Dendritic cell treated with granulocyte-macrophage colony-stimulating factor and Interleukin-4, amounts not matched to agents 40 ng/mL and 50 ng/mL, for 4 days (primary cell): ENCODE results near the gene DLG5.

Experiments
- H3K27ac Mint-ChIP-seq: one replicate; pipeline ENCODE4 v1.8.0; 2022; ENCODE audit warnings: mild to moderate bottlenecking, mixed read lengths
- H3K27me3 Mint-ChIP-seq: one replicate; pipeline ENCODE4 v1.8.0; 2022; ENCODE audit warnings: mild to moderate bottlenecking, mixed read lengths
- H3K36me3 Mint-ChIP-seq: one replicate; pipeline ENCODE4 v1.8.0; 2022; ENCODE audit warnings: low read depth, mixed read lengths
- H3K4me1 Mint-ChIP-seq: one replicate; pipeline ENCODE4 v1.8.0; 2022; ENCODE audit warnings: low read depth, mixed read lengths
- H3K4me3 Mint-ChIP-seq: one replicate; pipeline ENCODE4 v1.8.0; 2022; ENCODE audit warnings: mild to moderate bottlenecking, moderate library complexity, mixed read lengths
- H3K9me3 Mint-ChIP-seq: one replicate; pipeline ENCODE4 v1.8.0; 2022; ENCODE audit warnings: mixed read lengths
- intact Hi-C: fragments of 100-400 bp; cut with micrococcal nuclease; formaldehyde crosslinking; loops from one replicate; pipeline ENCODE4 v1.15.0; 2022

The DLG5 gene

DNA sequence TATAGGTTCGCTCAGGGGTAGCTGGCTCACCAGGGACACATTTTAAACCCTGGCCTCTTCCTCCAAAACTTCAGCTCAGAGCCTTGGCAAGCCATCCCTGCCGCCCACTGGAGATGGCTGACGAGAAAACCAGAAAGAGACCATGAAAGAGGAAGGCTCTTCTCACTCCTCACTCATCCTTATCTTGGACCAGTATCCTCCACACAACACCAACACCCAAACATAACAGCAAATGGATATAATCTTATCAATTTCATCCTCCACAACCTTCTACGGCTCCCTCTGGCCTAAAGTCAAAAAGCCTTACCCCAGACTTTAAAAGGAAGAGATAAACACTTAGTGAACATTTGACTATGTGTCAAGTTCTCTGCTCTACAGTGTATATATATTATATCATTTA is 26.9 kb downstream of the DLG5 start:
- H3K27ac Mint-ChIP-seq: no peak overlapping the region
- H3K4me1 Mint-ChIP-seq: peaks cover 14% of the 10 kb centered on the region
- no peaks in the 10 kb centered on the region for H3K36me3 Mint-ChIP-seq
- no peaks in the 10 kb centered on the region for H3K9me3 Mint-ChIP-seq
- H3K4me3 Mint-ChIP-seq: no peak overlapping the region
- intact Hi-C loops: no loop called here
- peaks cover 5% of the 10 kb centered on the region for H3K27me3 Mint-ChIP-seq

GRCh38 chr10:77899080-77899477 is 27.5 kb downstream of the DLG5 start:
- Mint-ChIP-seq H3K27ac (no peak overlapping the region), H3K9me3 (no peaks in the 10 kb centered on the region), H3K4me3 (no peak overlapping the region), H3K36me3 (no peaks in the 10 kb centered on the region), H3K27me3 (peaks cover 5% of the 10 kb centered on the region), H3K4me1 (peaks cover 14% of the 10 kb centered on the region)
- intact Hi-C loops: no loop called here

DNA sequence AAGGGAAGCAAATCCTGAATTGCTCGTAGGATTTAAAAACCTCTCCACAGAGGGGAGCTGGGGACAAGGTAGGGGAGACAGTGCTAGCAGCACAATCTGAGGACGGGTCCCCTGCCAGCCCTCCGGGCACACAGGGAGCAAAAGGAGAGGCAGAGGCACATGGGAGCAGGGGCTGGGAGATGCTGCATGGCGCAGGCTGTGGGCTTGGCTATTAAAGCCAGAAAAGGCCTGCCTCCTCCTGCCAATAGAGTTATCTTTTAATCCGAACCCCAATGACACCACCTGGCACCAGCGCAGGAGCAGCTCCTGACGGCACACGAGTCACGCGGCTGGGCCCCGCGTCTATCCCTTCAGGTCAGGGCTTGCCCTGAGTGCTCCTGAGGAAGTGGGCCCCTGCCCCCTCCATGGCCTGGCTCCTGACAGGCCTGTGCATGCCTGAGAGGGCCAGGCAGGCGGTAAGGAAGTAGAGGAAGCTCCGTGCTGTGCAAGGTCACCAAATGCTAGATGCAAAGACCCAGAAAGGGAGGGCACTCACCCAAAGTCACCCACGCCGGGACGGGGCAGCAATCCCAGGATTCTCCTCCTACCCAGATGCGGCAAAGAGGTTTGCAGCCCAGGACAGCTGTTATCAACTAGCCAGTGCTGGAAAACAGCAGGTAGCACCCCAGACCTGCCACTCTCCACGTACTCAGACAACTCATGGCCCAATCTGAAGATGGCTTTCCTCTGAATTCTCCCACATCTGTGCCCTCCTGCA is 28.1 kb downstream of the DLG5 start:
- intact Hi-C loops: no loop called here
- peaks cover 14% of the 10 kb centered on the region for H3K4me1 Mint-ChIP-seq
- H3K27ac Mint-ChIP-seq: no peak overlapping the region
- no peaks in the 10 kb centered on the region for H3K9me3 Mint-ChIP-seq
- H3K36me3 Mint-ChIP-seq: no peaks in the 10 kb centered on the region
- H3K4me3 Mint-ChIP-seq: no peak overlapping the region
- H3K27me3 Mint-ChIP-seq: peaks cover 5% of the 10 kb centered on the region

DNA sequence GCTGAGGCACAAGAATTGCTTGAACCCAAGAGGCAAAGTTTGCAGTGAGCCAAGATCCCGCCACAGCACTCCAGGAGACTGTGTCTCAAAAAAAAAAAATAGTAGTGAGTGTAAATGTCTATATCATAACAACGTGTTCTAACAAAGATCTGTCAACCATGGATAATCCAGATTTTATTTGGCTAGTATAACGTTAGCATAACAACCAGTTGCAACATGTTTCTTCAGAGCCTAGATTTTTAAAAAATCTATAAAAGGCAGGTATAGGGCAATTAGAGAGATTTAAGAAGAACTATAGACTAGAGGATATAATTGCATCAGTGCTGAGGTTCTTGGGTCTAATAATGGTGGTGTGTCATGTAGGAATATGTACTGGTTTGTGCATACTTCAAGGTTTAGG is 30.5 kb downstream of the DLG5 start:
- H3K36me3 Mint-ChIP-seq: no peaks in the 10 kb centered on the region
- H3K4me1 Mint-ChIP-seq: peaks cover 14% of the 10 kb centered on the region
- H3K9me3 Mint-ChIP-seq: no peaks in the 10 kb centered on the region
- H3K27ac Mint-ChIP-seq: no peak overlapping the region
- peaks cover 5% of the 10 kb centered on the region for H3K27me3 Mint-ChIP-seq
- intact Hi-C loops: no loop called here
- H3K4me3 Mint-ChIP-seq: no peak overlapping the region

GRCh38 chr10:77894058-77894457 is 32.5 kb downstream of the DLG5 start:
- Mint-ChIP-seq H3K27me3 (peaks cover 4% of the 10 kb centered on the region), H3K4me1 (peaks cover 9% of the 10 kb centered on the region), H3K9me3 (no peaks in the 10 kb centered on the region), H3K36me3 (no peaks in the 10 kb centered on the region), H3K4me3 (no peak overlapping the region), H3K27ac (no peak overlapping the region)
- intact Hi-C loops: no loop called here

GRCh38 chr10:77893386-77893785 is 33.2 kb downstream of the DLG5 start:
- H3K4me3 Mint-ChIP-seq: no peak overlapping the region
- peaks cover under 1% of the 10 kb centered on the region for H3K27me3 Mint-ChIP-seq
- intact Hi-C loops: no loop called here
- H3K4me1 Mint-ChIP-seq: peaks cover 2% of the 10 kb centered on the region
- no peak overlapping the region for H3K27ac Mint-ChIP-seq
- no peaks in the 10 kb centered on the region for H3K36me3 Mint-ChIP-seq
- H3K9me3 Mint-ChIP-seq: no peaks in the 10 kb centered on the region

DNA sequence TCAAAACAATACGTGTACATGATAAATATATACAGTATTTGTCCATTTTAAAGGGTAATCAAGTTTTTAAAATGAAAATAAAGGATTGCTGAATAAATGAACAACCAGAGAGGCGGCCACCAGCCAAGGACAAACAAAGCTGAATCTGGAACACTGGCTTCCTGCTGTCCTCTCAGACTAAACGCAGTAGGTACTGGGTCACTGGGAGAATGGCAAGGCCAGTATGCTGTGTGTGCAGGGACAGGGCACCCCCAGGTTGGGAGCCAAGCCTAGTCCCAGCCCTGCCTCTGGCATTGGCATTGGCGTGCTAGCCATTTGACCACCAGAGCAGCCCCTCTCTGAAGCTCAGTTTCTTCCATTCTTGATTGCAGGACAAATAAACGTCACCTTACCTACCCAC is 33.8 kb downstream of the DLG5 start:
- Mint-ChIP-seq H3K27me3 (no peaks in the 10 kb centered on the region), H3K27ac (no peak overlapping the region), H3K36me3 (no peaks in the 10 kb centered on the region), H3K9me3 (no peaks in the 10 kb centered on the region), H3K4me3 (no peak overlapping the region), H3K4me1 (no peaks in the 10 kb centered on the region)
- intact Hi-C loops: no loop called here

DNA sequence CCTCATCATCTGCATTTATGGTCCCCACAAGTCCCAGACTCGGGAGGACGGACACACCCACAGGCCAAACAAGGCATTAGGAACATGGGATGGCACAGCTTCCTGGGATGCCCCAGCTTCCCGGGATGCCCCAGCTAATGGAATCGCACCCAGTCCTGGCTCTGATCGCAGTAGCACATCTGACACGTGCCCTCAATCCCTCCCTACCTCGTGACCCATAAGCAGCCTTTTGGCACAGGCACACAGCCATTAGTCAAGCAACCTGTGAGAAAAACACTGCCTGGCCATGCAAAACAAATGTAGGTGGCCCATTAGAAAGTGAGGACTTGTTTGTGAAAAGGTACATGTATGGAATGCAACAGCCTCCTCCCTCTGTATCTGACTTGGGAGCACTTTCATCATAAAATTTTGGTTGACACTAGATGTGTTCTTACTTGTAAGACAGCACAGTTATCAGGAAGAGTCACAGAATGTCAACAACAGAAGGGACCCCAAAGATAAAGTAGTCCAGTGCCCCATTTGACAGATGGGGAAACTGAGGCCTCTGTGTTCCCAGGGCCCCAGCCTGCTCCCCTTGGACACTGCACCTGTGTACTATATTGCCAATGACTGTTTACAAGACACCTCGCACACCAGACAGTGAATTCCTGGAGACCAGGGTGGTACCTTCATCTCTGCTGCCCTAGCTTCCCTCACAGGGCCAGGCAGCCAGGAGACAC is 34.4 kb downstream of the DLG5 start:
- intact Hi-C loops: no loop called here
- no peaks in the 10 kb centered on the region for H3K4me1 Mint-ChIP-seq
- H3K4me3 Mint-ChIP-seq: no peak overlapping the region
- H3K27me3 Mint-ChIP-seq: no peaks in the 10 kb centered on the region
- no peaks in the 10 kb centered on the region for H3K36me3 Mint-ChIP-seq
- no peaks in the 10 kb centered on the region for H3K9me3 Mint-ChIP-seq
- no peak overlapping the region for H3K27ac Mint-ChIP-seq

- Mint-ChIP-seq H3K4me3 (no peak overlapping the region), H3K36me3 (no peaks in the 10 kb centered on the region), H3K27ac (no peak overlapping the region), H3K9me3 (no peaks in the 10 kb centered on the region), H3K27me3 (no peaks in the 10 kb centered on the region), H3K4me1 (no peaks in the 10 kb centered on the region)
- intact Hi-C loops: no loop called here
Observed at GRCh38 chr10:77890097-77890496, 36.5 kb downstream of the DLG5 start.

GRCh38 chr10:77889277-77889903 is 37.2 kb downstream of the DLG5 start:
- Mint-ChIP-seq H3K4me3 (no peak overlapping the region), H3K4me1 (no peaks in the 10 kb centered on the region), H3K27me3 (no peaks in the 10 kb centered on the region), H3K9me3 (no peaks in the 10 kb centered on the region), H3K27ac (no peak overlapping the region), H3K36me3 (no peaks in the 10 kb centered on the region)
- intact Hi-C loops: no loop called here

DNA sequence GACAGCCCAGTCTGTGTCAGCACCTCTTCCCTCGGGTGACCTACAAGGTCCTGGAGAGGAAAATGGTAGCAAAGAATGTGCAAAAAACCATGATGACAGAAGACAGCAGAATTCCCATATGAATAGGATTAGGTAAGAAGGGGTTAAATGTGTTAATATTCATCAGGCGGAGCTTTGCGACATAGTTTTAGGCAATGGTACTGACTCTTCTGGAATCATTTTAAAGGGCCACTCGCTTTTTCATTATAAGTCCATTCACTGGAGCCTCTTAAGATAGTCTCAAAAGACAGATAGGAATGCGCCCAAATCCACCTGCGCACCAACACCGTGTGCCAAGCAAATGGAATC is 38.2 kb downstream of the DLG5 start:
- Mint-ChIP-seq H3K4me1 (no peaks in the 10 kb centered on the region), H3K27ac (no peak overlapping the region), H3K27me3 (no peaks in the 10 kb centered on the region), H3K9me3 (no peaks in the 10 kb centered on the region), H3K36me3 (no peaks in the 10 kb centered on the region), H3K4me3 (no peak overlapping the region)
- intact Hi-C loops: no loop called here

- Mint-ChIP-seq H3K9me3 (no peaks in the 10 kb centered on the region), H3K27ac (no peak overlapping the region), H3K36me3 (no peaks in the 10 kb centered on the region), H3K4me3 (no peak overlapping the region), H3K4me1 (no peaks in the 10 kb centered on the region), H3K27me3 (no peaks in the 10 kb centered on the region)
- intact Hi-C loops: no loop called here
Observed at GRCh38 chr10:77887631-77888355, 38.8 kb downstream of the DLG5 start.

- intact Hi-C loops: no loop called here
- no peak overlapping the region for H3K4me3 Mint-ChIP-seq
- H3K9me3 Mint-ChIP-seq: no peaks in the 10 kb centered on the region
- no peaks in the 10 kb centered on the region for H3K27me3 Mint-ChIP-seq
- H3K27ac Mint-ChIP-seq: no peak overlapping the region
- no peaks in the 10 kb centered on the region for H3K36me3 Mint-ChIP-seq
- H3K4me1 Mint-ChIP-seq: no peaks in the 10 kb centered on the region
Observed at GRCh38 chr10:77886795-77887355, 39.7 kb downstream of the DLG5 start.

DNA sequence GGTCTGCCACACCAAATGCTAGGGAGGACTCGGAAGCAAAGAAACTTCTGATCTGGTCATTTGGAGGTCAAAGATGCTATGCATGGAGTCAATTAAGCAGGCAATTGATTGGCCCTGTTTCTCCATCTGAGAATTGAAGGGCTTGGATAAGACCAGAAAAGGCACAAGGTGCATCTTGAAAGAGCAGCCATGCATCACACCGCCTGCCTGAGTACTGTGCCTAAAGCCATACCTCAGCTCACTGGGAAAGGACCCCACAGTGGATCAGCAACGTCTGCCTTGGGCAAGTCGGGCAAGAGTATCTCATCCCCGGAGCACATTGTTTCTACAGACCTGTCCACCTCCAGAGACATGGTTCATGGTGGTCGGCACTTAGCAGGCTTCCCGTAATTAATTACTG is 42.4 kb downstream of the DLG5 start:
- Mint-ChIP-seq H3K27ac (no peak overlapping the region), H3K27me3 (no peaks in the 10 kb centered on the region), H3K36me3 (no peaks in the 10 kb centered on the region), H3K4me1 (no peaks in the 10 kb centered on the region), H3K4me3 (no peak overlapping the region), H3K9me3 (no peaks in the 10 kb centered on the region)
- intact Hi-C loops: no loop called here
